ENCODE data around the gene LIN37.

LIN37 gene

GRCh38 chr19:35743640-35744429 lies 4.5 kb upstream of the LIN37 start:
- Histone ChIP-seq H3K9me3 (ENCODE audit: insufficient read depth, low read length, severe bottlenecking) (no peaks in the 10 kb centered on the region), H3K79me2 (ENCODE audit: insufficient read depth, low read length) (peaks cover 32% of the 10 kb centered on the region), H2AFZ (ENCODE audit: low read depth, low read length) (no peak overlapping the region), H4K20me1 (ENCODE audit: insufficient read depth, low read length) (no peaks in the 10 kb centered on the region), H3K9ac (ENCODE audit: low read depth, low read length) (peak overlapping the region; percentile 94), H3K4me3 (ENCODE audit: low read depth in 1 of 2, low read length in 2 of 2) (peak overlapping the region in 1 of 2 experiments; percentile 64; a peak in 2 of 4 replicates), H3K27me3 (ENCODE audit: insufficient read depth, low read length, poor library complexity) (no peaks in the 10 kb centered on the region), H3K36me3 (ENCODE audit: insufficient read depth, low read length) (peaks cover 18% of the 10 kb centered on the region), H3K27ac (ENCODE audit: low read length) (peak overlapping the region; percentile 97), H3K4me1 (ENCODE audit: insufficient read depth, low read length) (peaks cover 74% of the 10 kb centered on the region), H3K4me2 (ENCODE audit: insufficient read depth, low read length) (peak overlapping the region; percentile 99)
- no peak for ATAC-seq (ENCODE audit: insufficient read depth, low read depth)
- TF ChIP-seq, protein P1, sequence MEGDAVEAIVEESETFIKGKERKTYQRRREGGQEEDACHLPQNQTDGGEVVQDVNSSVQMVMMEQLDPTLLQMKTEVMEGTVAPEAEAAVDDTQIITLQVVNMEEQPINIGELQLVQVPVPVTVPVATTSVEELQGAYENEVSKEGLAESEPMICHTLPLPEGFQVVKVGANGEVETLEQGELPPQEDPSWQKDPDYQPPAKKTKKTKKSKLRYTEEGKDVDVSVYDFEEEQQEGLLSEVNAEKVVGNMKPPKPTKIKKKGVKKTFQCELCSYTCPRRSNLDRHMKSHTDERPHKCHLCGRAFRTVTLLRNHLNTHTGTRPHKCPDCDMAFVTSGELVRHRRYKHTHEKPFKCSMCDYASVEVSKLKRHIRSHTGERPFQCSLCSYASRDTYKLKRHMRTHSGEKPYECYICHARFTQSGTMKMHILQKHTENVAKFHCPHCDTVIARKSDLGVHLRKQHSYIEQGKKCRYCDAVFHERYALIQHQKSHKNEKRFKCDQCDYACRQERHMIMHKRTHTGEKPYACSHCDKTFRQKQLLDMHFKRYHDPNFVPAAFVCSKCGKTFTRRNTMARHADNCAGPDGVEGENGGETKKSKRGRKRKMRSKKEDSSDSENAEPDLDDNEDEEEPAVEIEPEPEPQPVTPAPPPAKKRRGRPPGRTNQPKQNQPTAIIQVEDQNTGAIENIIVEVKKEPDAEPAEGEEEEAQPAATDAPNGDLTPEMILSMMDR (IDR thresholded peaks at IDR 0.05; ENCODE audit: borderline replicate concordance, extremely low read depth, low read length, poor library complexity, severe bottlenecking): no peak
- no peak for TF ChIP-seq EZH2 (IDR thresholded peaks at IDR 0.05; ENCODE audit: borderline replicate concordance, low read depth, low read length, severe bottlenecking)
- DNase-seq: no peak

DNA sequence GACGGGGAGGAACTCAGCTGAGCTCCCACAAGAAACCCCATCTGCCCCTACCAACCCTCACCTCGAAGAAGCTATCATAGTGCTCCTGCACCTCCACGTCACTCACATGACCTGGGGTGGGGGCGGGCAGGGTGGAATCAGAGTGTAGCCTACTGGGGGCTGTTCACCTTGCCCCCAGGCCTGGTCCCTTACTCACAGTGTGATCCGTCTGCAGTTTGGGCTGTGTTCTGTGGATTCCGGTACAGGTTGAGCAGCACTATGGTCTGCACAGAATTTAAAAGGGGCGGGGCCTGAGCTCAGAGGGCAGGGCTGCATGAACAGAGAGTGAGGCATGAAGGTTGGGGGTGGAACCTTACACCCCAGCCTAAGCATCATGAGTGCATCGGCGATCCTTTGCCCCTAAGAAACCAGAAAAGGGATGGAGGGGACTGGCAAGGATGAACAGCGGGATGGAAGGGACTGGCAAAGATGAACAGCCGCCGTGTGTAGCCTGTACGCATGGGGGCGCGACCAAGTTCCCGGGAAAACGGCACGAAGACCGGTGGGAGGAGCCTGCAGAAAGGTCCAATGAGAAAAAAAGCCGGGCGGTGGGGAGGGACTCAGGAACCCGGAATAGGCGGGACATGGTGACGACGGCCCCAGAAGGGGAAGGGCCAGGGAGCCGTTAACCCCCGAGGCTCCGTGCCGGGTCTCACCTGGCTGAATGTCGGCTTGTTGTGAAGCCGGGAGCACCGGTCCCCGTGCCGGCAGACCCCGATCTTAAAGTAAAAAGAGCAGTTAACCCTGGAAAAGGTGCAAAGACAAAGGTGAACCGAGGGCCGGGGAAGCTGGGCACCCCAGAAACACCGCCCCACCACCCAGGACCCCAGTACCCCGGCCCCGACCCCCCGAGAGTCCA lies 3.7 kb upstream of the LIN37 start:
- TF ChIP-seq, protein P1 (IDR thresholded peaks at IDR 0.05; ENCODE audit: borderline replicate concordance, extremely low read depth, low read length, poor library complexity, severe bottlenecking): peak; percentile 65
- no peak for TF ChIP-seq EZH2 (IDR thresholded peaks at IDR 0.05; ENCODE audit: borderline replicate concordance, low read depth, low read length, severe bottlenecking)
- Histone ChIP-seq H3K36me3 (ENCODE audit: insufficient read depth, low read length) (peaks cover 11% of the 10 kb centered on the region), H2AFZ (ENCODE audit: low read depth, low read length) (peak overlapping the region; percentile 85), H3K4me2 (ENCODE audit: insufficient read depth, low read length) (peak overlapping the region; percentile 99), H3K4me3 (ENCODE audit: low read depth in 1 of 2, low read length in 2 of 2) (peak overlapping the region; percentile 64 to 86), H3K9me3 (ENCODE audit: insufficient read depth, low read length, severe bottlenecking) (no peaks in the 10 kb centered on the region), H3K27ac (ENCODE audit: low read length) (peak overlapping the region; percentile 97), H3K79me2 (ENCODE audit: insufficient read depth, low read length) (peaks cover 38% of the 10 kb centered on the region), H3K9ac (ENCODE audit: low read depth, low read length) (peak overlapping the region; percentile 94), H4K20me1 (ENCODE audit: insufficient read depth, low read length) (no peaks in the 10 kb centered on the region), H3K27me3 (ENCODE audit: insufficient read depth, low read length, poor library complexity) (no peaks in the 10 kb centered on the region), H3K4me1 (ENCODE audit: insufficient read depth, low read length) (peaks cover 76% of the 10 kb centered on the region)
- DNase-seq: peak; percentile 96
- peak; percentile 47 for ATAC-seq (ENCODE audit: insufficient read depth, low read depth)

- peaks cover 11% of the 10 kb centered on the region for H3K36me3 ChIP-seq (ENCODE audit: insufficient read depth, low read length)
- H3K27me3 ChIP-seq (ENCODE audit: insufficient read depth, low read length, poor library complexity): no peaks in the 10 kb centered on the region
- H4K20me1 ChIP-seq (ENCODE audit: insufficient read depth, low read length): 0 out of 2 replicates have a peak, but pooled peaks cover 3% of the 10 kb centered on the region
- H3K79me2 ChIP-seq (ENCODE audit: insufficient read depth, low read length): peaks cover 43% of the 10 kb centered on the region
- H3K4me2 ChIP-seq (ENCODE audit: insufficient read depth, low read length): peak within 1 kb of the TSS; percentile 99
- peak within 1 kb of the TSS; percentile 97 for H3K27ac ChIP-seq (ENCODE audit: low read length)
- DNase-seq (peak; percentile 99), ATAC-seq (ENCODE audit: insufficient read depth, low read depth) (peak; percentile 55)
- peaks cover 76% of the 10 kb centered on the region for H3K4me1 ChIP-seq (ENCODE audit: insufficient read depth, low read length)
- TF ChIP-seq, protein P1 (IDR thresholded peaks at IDR 0.05; ENCODE audit: borderline replicate concordance, extremely low read depth, low read length, poor library complexity, severe bottlenecking): no peak
- TF ChIP-seq EZH2 (IDR thresholded peaks at IDR 0.05; ENCODE audit: borderline replicate concordance, low read depth, low read length, severe bottlenecking): no peak
- H3K9me3 ChIP-seq (ENCODE audit: insufficient read depth, low read length, severe bottlenecking): no peaks in the 10 kb centered on the region
- H2AFZ ChIP-seq (ENCODE audit: low read depth, low read length): peak within 1 kb of the TSS; percentile 85
- H3K4me3 ChIP-seq (ENCODE audit: low read depth in 1 of 2, low read length in 2 of 2): peak within 1 kb of the TSS; percentile 64 to 86
- peak within 1 kb of the TSS; percentile 94 for H3K9ac ChIP-seq (ENCODE audit: low read depth, low read length)
Observed at GRCh38 chr19:35745328-35746086, 2.9 kb upstream of the LIN37 start, which contains the start of the genes PSENEN and U2AF1L4. Gene PSENEN (plus strand): TSS chr19:35745651. CDS start chr19:35745931, 280 bp downstream. Gene U2AF1L4 (minus strand): TSS chr19:35745418. CDS start chr19:35745391, 27 bp downstream.
